Measurements from ENCODE around the gene SASH3.

- TF ChIP-seq POLR2A (IDR thresholded peaks at IDR 0.05) (no peak), CTCF (IDR thresholded peaks at IDR 0.05) (no peak), POLR2AphosphoS5 (IDR thresholded peaks at IDR 0.05) (no peak)
Measured at GRCh38 chrX:129744861-129745321, 34.9 kb upstream of the SASH3 start.

Data from stomach (tissue), 4 donors.